ENCODE measurements around the gene CACUL1.

The CACUL1 gene

GRCh38 chr10:118629211-118629610 is 125.6 kb downstream of the CACUL1 start:
- no peak for DNase-seq

- DNase-seq = no peak
These were observed 126.4 kb downstream of the CACUL1 start for GRCh38 chr10:118628397-118628796.

- DNase-seq = no peak
These were observed 127.8 kb downstream of the CACUL1 start for GRCh38 chr10:118626953-118627352.
